HEK293T (cell line): ENCODE measurements around the gene DOK4.

Experiments
- ARNT ChIP-seq: fragments of 450-650 bp; IDR thresholded peaks from 2 replicates; pipeline ENCODE4 v1.6.1; 2017; ENCODE audit warnings: mild to moderate bottlenecking
- BHLHE40 ChIP-seq: fragments of 450-650 bp; IDR thresholded peaks from 2 replicates; pipeline ENCODE4 v1.6.1; 2016; ENCODE audit warnings: mild to moderate bottlenecking, moderate library complexity, borderline replicate concordance
- CTBP1 ChIP-seq: fragments of 450-650 bp; IDR thresholded peaks from 2 replicates; pipeline ENCODE4 v1.6.1; 2016; ENCODE audit warnings: borderline replicate concordance
- ELF4 ChIP-seq: fragments of 450-650 bp; IDR thresholded peaks from 2 replicates; pipeline ENCODE4 v1.6.1; 2017; ENCODE audit warnings: antibody characterized with exemption
- FOXA1 ChIP-seq: fragments of 450-650 bp; IDR thresholded peaks from 2 replicates; pipeline ENCODE4 v1.6.1; 2016; ENCODE audit warnings: mild to moderate bottlenecking
- FOXM1 ChIP-seq: fragments of 450-650 bp; IDR thresholded peaks from 2 replicates; pipeline ENCODE4 v1.6.1; 2017; ENCODE audit warnings: mild to moderate bottlenecking, borderline replicate concordance
- SP1 ChIP-seq: fragments of 450-650 bp; IDR thresholded peaks from 2 replicates; pipeline ENCODE4 v1.6.1; 2017
- SUZ12 ChIP-seq: fragments of 450-650 bp; IDR thresholded peaks from 2 replicates; pipeline ENCODE4 v1.6.1; 2016; ENCODE audit warnings: mild to moderate bottlenecking
- TARDBP ChIP-seq: fragments of 450-650 bp; IDR thresholded peaks from 2 replicates; pipeline ENCODE4 v1.6.1; 2016
- ZNF384 ChIP-seq: fragments of 450-650 bp; IDR thresholded peaks from 2 replicates; pipeline ENCODE4 v1.6.1; 2016

- TF ChIP-seq SP1 = no peak
- TF ChIP-seq BHLHE40 = no peak
- TF ChIP-seq FOXM1 = no peak
- TF ChIP-seq TARDBP = no peak
- no peak for TF ChIP-seq SUZ12
- no peak for TF ChIP-seq ZNF384
- no peak for TF ChIP-seq CTBP1
- no peak for TF ChIP-seq ELF4
- TF ChIP-seq ARNT = no peak
- TF ChIP-seq FOXA1 = no peak
These were observed 17.7 kb upstream of the DOK4 start for GRCh38 chr16:57504001-57504400.
